Activated gamma-delta T cell treated with Interleukin-2 at 50 U/mL for 16 hours (primary cell): ENCODE measurements around the gene HNRNPA0.

Experiments used
- DNase-seq: peaks from one replicate; pipeline ENCODE4 v3.0.0-alpha.2; 2020

HNRNPA0 gene

GRCh38 chr5:137753691-137754187 is 424 bp downstream of the HNRNPA0 start:
- DNase-seq, result no peak

- DNase-seq, result peak; percentile 36
Observed at GRCh38 chr5:137752905-137753690, 1.1 kb downstream of the HNRNPA0 start.

GRCh38 chr5:137751869-137752491 is 2.2 kb downstream of the HNRNPA0 start:
- no peak for DNase-seq

DNA sequence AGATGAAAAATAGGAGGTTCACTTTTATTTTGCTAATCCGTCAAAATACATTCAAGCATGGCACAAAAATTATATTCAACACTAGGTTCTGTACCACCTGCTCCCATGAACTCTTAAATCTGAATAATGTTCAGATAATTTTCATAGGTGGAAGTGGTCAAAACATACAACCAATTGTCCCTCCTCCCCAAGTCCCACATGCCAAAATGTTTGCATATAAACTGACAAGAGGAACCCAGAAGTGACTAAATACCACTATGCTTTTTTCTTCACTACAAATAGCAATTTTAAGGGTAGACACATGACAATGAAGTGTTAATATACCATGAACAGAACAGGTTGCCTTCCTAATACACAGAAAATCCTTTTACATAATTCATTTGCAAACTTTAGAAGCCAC is 3.7 kb downstream of the HNRNPA0 start:
- DNase-seq, result no peak

DNA sequence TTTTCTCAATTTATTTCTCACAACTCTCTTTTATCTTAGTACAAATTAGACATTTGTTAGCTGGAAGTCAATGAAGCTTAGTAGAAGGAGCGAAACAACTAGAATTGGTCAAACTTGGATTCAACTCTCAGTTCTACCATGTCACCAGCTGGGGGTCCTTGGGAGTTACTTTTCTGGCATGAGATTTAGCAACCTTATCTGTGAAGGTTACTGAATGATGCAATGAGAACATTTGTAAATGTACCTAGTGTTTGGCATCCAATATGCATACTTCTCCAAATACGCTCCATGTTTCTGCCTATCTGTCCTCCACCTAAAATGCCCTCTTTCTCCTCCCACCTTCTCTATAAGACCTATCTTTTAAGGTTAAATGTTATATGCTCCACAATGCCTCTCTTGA is 6.3 kb downstream of the HNRNPA0 start:
- DNase-seq, result no peak

DNA sequence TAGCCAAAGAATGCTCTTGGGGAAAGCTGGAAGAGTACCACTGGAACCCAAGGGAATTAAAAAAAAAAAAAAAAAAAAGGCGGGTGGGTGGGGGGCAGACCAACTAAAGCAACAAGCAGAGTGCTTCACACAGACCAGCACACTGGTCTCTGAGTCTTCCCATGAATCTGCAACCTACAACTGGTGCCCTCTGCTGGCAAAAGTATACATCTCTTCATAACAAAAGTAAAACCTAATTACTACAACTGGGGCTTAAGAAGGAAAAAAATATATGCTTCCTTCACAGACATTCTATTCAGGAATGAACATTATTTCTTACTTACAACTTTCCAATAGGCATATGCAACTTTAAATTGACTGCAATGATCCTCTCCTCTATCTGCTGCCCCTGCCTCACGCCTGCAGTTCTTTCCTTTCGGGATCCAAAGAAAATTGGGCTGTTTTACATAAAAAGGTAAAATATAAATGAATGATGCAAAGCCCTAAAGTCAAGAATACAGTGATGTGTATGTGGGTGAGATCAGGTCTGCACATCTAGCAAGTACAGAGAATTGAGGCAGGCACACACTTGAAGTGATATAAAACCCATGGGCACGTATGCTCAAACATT is 11.0 kb downstream of the HNRNPA0 start:
- peak; percentile 61 for DNase-seq

DNA sequence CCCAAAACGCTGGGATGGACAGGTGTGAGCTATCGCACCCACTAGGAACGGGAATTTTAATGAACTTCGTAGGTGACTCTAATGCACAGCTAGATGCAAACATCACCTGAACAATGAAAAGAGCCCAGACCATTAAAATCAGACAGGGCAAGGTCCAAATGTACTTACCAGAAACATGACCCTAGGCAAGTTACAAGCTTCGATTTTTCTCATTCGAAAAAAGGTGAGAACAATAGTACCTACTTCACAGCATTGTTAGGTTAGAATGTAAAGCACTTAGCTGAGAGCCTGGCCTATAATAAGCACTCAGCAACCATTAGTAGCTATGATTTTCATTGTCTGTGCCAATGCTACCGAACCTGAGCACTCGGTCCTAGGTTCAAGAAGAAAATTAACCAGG is 12.4 kb downstream of the HNRNPA0 start:
- DNase-seq, result no peak

DNA sequence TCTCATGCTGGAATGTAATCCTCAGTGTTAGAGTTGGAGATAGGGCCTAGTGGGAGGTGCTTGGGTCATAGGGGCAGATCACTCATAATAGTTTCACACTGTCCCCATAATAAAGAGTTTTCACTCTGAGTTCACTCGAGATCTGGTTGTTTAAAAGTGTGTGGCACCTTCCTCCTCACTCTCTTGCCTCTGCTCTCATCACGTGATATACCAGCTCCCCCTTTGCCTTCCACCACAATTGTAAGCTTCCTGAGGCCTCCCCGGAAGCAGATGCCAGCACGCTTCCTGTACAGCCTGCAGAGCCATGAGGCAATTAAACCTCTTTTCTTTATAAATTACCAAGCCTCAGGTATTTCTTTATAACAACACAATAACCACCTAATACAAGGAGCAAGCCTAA is 14.4 kb downstream of the HNRNPA0 start:
- no peak for DNase-seq

DNA sequence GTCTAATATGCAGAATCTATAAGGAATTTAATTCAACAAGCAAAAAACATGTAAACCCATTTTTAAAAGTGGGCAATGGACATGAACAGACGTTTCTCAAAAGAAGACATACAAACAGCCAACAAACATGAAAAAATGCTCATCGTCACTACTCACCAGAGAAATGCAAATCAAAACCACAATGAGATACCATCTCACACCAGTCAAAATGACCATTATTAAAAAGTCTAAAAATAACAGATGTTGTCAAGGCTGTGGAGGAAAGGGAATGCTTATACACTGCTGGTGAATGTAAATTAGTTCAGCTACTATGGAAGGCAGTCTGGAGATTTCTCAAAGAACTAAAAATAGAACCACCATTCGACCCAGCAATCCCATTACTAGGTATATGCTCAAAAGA is 15.2 kb downstream of the HNRNPA0 start:
- DNase-seq, result no peak

DNA sequence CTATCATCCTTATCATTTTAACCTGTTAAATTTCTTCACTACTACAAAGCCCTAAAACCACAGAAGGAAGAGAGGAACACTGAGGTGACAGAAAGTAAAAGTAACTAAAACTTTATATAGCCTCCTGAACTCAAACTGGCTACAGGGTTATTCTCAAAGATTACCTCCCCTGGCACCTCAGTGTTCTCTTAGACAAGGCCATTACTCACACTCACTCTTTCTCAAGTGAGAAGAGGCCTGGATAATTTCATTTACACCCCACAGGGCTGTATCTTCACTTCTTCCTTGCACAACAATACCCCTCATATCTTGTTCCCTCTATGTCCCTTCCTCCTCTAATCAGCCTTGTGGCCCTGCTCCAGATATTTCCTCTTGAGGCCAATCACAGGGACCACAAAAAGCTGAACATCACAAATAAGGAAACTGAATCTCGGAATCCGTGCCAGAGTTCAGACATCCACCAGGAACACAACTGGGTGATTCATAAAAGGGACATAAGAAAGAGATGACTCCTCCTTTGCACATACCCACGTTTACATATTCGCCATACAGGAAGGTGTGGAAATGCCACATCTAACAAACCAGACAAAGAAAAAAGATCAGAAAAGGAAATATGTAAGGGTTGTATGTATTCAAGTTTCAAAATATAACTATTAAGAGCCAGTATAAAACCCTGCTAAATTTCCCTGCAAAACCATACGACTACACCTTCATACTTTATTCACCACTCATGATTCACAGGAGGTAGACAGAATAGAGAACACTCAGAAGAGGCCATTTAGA is 16.6 kb downstream of the HNRNPA0 start:
- peak; percentile 8 for DNase-seq

- no peak for DNase-seq
Observed at GRCh38 chr5:137736496-137736895, 17.7 kb downstream of the HNRNPA0 start.

DNA sequence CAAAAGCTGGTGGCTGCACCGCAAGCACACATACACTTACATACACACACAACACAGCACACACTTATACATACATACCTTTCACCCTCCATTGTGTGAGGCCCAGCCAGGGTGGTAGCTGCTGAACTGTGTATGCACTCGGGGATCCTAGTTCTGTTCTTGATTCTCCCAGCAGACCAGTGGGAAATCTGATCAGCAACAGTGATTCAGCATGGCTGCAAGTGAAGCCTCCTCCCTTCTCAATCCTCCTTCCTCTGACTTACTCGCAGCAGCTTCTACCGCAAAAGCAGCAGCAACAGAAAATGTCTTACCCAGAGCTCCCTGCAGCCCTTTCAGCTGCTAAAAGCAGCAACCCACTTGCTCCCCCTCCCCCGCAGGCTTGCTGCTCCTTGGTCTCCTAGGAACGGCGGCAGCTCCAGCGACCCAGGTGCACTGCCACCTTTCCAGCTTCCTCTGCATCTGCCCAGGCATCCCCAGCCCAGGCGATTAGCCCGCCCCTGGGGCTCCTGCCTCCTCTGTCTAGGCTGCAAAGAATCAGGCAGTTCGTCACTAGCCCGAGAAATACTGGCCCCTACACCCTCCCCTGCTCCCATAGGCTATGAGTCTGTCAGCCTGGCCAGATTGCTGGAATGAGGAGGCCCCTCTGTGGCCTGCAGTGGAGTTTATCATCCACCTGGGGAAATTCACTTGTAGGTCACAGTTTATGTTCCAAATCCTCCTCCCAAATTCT is 18.4 kb downstream of the HNRNPA0 start, which contains the start of gene KLHL3:
Gene KLHL3, minus strand, starts transcription at position 535 of the 730 bp plus-strand sequence. Its CDS starts 443 bp downstream, at position 92.
- peak; percentile 30 for DNase-seq

GRCh38 chr5:137734962-137735554 is 19.1 kb downstream of the HNRNPA0 start:
- DNase-seq, result no peak

DNA sequence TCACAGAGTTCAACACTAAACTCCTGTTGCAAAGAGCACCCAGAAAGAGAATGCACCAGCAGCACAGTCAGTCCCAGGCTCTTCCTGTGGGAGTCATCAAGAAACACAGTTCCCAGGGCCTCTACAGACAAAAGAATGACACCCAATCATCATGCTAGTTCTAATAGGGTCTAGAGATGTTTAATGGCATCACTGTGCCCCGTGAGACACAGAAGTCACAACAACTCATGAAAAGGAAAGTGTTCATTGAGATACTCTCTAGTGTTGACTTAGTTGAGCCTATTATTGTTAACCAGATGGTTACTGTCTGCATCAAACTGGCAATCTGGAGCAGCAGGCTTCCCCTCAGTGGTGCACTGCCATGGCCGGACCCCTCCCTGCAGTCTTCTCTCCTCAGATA is 19.8 kb downstream of the HNRNPA0 start:
- no peak for DNase-seq

GRCh38 chr5:137733922-137734321 is 20.2 kb downstream of the HNRNPA0 start:
- DNase-seq, result no peak

GRCh38 chr5:137733006-137733405 is 21.2 kb downstream of the HNRNPA0 start:
- no peak for DNase-seq

- no peak for DNase-seq
Observed at GRCh38 chr5:137731176-137731575, 23.0 kb downstream of the HNRNPA0 start.

- no peak for DNase-seq
Observed at GRCh38 chr5:137730336-137730735, 23.8 kb downstream of the HNRNPA0 start.

- DNase-seq, result no peak
Observed at GRCh38 chr5:137728048-137728447, 26.1 kb downstream of the HNRNPA0 start.

DNA sequence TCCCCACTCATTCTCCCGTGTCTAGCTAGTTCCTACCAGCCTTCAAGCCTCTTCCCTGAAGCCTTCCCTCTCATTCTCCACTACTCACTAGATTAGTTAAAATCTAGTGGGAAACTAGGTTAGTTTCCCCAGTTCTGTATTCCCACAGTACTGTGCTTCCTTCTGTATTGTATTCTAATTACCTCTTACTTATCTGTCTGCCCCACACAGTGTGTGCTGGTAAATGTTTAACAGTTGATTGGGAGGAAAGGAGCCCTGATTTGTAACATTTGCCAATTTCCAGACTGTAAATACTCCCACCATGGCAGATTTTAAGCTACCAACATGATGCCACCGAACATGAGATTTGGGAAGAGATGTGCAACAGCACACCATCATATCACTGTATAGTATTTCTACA is 26.5 kb downstream of the HNRNPA0 start:
- DNase-seq, result no peak

DNA sequence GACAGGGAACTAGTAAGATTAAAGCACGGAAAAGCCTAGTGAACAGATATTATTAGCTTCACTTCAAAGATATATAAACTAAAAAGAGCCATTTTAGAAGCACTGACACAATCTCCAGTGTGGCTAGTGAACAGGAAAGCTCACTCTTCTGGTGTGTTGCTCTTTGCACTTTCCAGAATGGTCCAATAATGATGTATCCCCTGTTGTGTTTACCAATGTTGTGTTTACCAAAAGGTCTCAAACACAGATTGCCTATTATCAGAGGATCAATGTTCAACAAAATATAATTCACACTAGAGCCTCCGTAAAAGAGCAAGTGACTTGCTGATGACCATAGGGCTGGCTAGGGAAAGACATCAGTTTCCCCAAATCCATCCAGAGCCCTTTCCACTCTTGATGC is 29.9 kb downstream of the HNRNPA0 start:
- no peak for DNase-seq

DNA sequence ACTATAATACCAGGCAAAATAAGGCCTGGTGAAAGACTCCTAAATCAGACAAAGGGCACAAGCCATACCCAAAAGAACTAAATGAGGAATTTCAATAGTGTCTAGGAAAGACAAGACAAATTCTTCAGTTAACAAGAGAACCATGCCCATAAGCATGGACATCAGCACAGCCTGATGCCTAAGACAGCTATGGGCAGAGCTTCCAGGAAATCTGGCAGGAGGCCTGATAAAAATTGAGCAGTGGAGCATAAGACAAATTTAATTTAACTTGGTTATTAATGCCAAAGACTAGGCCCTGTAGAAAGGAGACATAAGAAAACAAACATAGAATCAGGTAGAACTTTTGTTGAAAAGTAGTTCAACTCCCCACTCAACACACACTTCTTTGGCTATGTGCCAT is 35.6 kb downstream of the HNRNPA0 start:
- no peak for DNase-seq
